Activated naive CD4-positive, alpha-beta T cell treated with anti-CD3 and anti-CD28 coated beads, Interleukin-2, amount 50 U/mL, for 16 hours (primary cell): ENCODE measurements around the gene CLSTN2.

Experiments
- DNase-seq: peaks from one replicate; pipeline ENCODE4 v3.0.0-alpha.2; 2020

Gene CLSTN2

GRCh38 chr3:140053794-140054193, 118.8 kb downstream of the CLSTN2 start:
- DNase-seq: no peak

DNA sequence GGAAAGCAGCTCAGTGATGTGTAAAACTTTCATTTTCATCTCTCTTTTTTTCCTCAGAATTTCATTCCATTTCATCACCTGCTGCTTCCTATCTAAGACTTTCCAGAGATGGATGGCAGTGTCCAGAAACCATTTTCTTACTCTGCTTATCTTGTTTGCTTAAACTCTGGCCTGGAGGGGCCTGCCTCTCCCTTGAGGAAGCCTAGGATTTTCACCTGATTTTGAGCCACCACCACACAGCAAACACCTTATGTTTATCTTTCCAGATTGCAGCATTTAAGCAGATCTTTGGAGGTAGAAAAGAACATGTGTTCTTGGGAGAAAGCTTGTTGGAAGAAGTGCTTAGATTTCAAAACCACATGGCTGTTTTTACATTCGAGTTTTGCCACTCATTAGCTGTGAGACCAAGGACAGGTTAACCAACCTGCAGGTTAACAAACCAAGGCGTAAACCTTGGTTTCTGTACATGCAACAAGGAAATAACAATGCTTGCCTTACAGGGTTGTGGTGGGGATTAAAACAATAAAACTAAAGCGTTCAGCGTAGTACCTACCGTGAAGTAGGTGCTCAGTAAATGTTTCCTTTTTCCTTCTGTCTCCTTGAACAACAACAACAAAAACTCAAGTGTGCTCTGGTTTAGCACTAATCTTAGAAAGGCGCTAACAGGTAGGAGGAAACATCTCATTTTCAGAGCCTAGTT, 120.3 kb downstream of the CLSTN2 start:
- DNase-seq: no peak

DNA sequence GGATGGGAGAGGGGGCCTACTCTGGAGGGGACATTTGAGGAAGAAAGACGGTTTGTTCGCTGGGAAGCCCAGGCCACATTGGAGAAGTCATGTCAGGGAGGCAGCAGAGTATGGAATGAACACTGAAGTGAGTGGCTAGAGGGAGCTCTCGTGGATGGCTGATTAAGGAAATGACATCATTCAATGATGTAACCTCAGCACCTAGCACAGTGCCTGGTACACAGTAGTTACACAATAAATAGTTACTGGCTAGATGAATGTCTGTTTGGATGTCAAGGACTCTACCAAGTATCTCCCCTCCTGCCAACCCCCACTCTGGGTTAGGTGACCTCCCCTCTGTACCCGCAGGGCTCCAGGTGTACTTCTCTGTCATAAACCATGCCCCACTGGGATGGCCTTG, 121.1 kb downstream of the CLSTN2 start:
- DNase-seq: no peak

DNA sequence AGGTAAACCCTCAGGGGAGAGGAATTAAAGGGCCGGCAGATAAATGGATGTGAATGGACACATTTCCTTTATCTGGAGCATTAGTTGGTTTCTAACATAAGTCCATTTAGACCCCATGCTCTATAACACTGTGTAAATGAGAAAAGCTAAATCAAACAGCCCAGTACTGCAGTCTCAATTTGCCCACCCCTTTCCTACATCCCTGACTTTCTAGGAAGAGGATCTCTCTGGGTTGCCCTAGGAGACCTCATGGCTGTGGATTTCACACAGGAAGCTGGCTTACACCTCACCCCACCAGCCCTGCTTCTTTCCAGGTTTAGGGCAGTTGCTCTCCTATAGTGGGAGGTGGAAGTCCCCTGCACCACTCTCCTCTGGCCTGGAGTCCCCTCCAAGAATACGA, 126.2 kb downstream of the CLSTN2 start:
- no peak for DNase-seq

- no peak for DNase-seq
These were observed 127.5 kb downstream of the CLSTN2 start for GRCh38 chr3:140062461-140062860.

- DNase-seq: no peak
These were observed 132.5 kb downstream of the CLSTN2 start for GRCh38 chr3:140067487-140067886.

DNA sequence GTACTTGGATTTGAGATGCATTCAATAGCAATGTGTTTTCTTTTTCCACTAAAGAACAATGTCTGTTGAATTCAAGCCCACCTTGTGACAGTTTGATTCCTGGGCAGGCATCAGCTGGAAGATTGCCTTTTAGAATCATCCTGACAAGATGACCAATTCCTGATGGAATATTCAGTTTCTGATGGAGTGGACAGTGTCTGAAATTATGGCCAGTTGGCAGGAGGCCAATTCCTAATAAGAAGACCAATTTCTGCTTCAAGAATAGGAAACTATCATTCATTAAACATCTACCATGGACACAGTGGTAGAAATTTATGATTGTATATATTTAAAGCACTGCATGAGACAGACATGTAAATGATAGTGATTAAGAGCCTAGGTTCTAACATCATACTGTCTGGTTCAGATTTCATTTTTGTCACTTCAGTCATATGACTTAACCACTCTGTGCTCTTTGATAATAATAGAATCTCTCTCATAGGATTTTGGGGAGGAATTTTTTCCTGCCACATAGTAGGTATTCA, 133.6 kb downstream of the CLSTN2 start:
- no peak for DNase-seq

DNA sequence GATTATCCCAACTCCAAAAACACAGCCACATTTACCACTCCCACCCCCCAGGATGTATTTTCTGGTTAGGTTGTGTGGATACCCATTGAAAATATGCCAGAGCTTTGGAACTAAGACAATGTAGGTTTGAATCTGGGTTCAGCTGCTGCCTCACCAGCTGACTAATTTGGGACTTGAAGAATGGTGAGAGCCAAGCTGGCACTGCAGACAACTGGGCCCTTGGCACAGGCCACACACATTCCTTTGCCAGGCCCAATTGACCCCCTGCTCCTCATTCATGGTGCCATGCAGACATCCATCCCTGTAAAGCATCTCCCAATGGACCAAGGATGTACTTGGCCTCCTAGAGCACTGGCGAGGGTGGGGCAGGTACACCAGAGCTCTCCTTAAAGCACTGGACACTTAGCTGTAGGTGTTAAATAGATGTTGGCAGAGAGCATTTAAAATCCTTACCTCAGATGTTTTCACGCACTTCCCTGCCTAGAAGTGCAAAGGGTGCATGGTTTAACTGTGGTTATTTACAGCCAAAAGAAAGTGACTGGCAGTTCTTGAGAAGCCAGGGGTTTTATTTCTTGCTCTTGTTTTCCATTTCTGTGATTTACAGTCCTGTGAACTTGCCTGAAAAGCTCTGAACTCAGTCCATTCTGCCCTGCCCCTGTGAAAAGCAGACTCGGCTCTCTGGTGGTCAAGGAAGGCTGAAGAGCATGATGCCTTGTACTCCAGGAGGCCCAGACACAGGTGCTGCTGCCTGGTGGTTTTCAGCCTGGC, 138.5 kb downstream of the CLSTN2 start:
- no peak for DNase-seq

GRCh38 chr3:140076552-140076951, 141.6 kb downstream of the CLSTN2 start:
- no peak for DNase-seq

DNA sequence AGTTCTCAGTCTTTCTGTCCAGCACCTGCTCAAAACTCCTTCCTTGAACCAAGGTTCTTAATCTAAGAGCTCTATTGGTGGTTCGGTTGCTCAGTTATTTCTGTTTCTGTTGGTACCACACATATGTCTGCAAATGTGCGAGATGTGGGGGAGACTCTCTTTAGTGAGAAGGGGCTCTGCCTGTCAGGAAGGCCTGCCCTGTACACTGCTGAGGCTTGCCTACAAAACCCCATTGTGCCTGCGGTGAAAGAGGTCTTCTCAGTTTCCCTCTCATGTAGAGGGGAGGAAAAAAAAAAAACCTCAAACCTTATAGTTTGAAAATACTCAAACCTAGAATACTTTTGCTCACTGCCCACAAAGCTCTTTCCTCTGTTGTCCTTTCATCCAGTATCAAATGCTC, 142.4 kb downstream of the CLSTN2 start:
- DNase-seq: no peak

GRCh38 chr3:140078343-140078742, 143.4 kb downstream of the CLSTN2 start:
- DNase-seq: no peak

GRCh38 chr3:140078940-140079339, 144.0 kb downstream of the CLSTN2 start:
- no peak for DNase-seq

- no peak for DNase-seq
These were observed 146.9 kb downstream of the CLSTN2 start for GRCh38 chr3:140081887-140082286.

- DNase-seq: no peak
These were observed 150.0 kb downstream of the CLSTN2 start for GRCh38 chr3:140085001-140085400.

DNA sequence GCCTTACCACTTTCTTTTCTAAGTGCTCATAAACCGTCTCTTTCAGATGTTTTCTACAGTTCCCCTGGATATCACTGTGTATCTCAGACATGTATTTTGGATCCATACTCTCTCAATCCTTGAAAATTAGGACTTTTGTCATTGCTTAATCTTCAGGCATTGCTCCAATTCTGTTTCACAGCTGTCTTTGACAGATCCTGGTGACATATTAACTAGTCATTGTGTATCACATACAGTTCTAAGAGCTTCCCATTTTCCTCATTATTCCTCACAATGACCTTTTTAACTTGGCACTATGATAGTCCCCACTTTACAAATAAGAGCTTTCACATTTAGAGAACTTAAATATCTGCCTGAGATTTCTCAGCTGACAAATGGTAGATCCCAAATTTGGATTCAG, 151.7 kb downstream of the CLSTN2 start:
- no peak for DNase-seq

DNA sequence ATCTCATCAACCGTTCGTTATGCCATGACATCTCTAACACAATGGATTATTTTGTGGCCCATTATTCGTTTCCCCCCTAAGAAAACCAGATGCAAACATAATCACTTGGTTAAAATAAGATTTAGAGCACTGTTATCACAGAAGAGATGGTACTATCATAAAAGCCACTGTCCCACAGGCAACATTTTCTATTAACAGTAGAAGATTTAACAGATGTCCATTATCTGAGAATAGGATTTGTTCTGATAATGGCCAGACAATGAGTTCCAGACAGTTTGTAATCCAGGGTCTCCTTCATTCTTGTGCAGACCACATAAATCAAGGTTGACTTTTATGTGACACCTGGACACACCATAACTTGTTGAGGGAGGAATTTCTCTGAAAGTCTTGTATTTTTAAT, 153.1 kb downstream of the CLSTN2 start:
- DNase-seq: no peak

DNA sequence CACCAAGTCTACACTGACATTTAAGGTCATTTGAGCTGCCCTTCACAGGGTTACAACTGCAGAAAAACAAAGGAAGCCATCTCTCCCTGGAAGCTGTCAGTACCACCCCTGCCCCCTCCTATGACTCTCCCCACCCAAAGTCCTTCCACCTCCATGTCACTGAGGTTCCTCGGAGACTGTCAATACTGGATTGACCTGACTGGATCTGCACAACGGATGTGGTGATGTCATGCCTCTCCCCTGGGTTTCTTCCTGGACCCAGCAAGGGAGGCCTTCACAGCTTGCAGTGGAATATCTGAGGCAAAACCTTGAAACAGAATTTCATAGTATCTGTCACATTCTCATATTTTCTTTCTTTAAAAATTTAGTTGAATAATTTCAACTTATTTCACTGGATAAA, 153.5 kb downstream of the CLSTN2 start:
- DNase-seq: no peak

- DNase-seq: no peak
These were observed 154.6 kb downstream of the CLSTN2 start for GRCh38 chr3:140089403-140090072.

- DNase-seq: no peak
These were observed 156.2 kb downstream of the CLSTN2 start for GRCh38 chr3:140091143-140091542.

DNA sequence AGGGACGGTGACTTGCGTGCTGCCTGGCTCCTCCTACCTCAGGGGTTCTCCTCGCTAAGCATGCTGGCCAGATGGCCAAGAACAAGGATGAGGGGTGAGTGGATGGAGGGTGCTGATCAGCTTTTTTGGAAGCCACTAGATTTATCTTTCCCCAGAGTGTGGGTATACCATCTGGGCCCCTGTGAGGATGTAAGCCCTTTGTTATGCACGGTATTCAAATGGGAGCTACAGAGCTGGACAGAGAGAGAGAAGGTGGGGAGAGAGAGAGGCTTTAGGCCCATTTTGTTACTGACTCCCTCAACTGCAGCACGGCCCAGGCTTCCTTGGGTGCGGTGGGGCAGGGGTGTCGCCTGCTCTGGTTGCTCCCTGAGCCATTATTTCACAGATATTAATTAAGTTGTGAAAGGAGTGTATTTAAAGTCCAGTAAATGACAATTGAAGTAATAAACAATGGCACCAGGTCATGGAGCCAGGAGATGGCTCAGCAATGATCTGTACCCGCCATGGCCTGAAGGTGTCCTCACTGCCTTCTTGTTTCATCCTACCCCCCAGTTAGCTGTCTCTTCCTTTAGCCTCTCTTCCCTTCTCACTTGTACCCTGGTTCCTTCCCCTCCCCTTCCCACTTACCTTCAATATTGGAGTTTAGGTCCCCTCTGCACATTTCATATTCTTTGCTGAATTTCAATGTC, 158.0 kb downstream of the CLSTN2 start:
- no peak for DNase-seq

DNA sequence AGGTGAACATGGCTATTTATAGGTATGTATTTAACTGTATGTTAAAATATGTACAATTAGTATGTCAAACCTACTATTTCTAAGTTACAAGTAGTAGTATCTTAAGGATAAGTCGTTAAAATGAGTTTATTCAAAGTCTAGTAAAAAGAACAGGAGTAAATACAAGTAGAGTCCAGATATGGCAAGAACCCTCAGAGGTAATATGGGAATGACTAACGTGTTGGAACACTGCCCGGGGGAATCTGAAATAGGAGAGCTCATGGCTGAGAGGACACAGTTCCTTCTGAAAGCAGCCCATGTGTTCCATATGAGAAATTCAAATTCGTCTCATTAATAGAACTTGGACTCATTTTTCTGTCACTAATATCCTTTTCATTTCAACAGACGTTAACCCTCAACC, 158.8 kb downstream of the CLSTN2 start:
- DNase-seq: no peak

DNA sequence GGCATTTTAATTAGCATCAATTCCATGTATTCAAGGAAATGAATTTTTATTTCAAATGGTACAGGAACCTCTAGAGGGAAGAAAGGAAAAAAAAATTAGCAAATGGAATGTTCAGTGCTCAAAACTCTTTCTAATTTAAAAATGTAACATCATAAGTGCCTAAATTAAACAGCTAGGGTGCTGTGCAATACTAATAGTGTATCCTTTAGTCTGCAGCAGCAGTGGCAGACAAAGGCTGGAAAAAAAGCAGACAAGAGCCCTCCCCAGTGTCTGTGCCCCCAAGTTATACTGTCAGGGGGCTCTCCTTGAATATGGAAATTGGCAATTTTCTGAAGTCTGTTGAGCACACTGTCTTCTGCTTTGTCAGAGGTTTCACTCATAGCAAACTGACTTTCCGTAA, 159.5 kb downstream of the CLSTN2 start:
- no peak for DNase-seq

DNA sequence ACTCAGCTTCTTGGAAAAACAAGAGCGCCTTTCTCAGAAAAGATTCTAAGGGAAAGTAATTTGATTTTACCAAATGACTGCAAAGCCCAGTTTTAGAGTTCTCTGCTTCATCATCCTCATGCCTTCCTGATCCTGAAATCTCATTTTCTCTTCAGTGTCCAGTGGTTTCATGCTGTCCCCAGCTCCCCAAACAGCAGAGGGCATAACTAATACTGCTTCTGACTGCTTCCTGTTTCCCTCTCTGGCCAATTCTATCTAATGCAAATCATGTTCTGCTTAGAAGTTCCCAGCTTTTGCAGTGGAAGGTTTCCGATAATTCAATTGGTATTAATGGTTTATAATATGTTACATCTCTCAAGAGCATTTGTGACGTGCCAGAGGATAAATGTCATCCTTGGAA, 161.1 kb downstream of the CLSTN2 start:
- no peak for DNase-seq
